ENCODE data around the gene AOC1.
A peak's percentile ranks its signal among the peaks of the same experiment; 100 is the strongest.
"Not testable (repeated sequence)": the region's sequence is repeated elsewhere in the genome, so short reads cannot be mapped to it uniquely, and the experiment has no call there.

AOC1 gene

GRCh38 chr7:150896562-150897209 is 44.4 kb downstream of the AOC1 start:
- DNase-seq (ENCODE audit: low read depth in 2 of 3, low spot score in 2 of 3) = no peak

GRCh38 chr7:150897502-150898474 is 45.5 kb downstream of the AOC1 start:
- DNase-seq (ENCODE audit: low read depth in 2 of 3, low spot score in 2 of 3) = peak in 1 of 3 experiments; percentile 31

- DNase-seq (ENCODE audit: low read depth in 2 of 3, low spot score in 2 of 3) = peak; percentile 58 to 75 (median 74)
Measured at GRCh38 chr7:150898475-150899011, 46.2 kb downstream of the AOC1 start.

GRCh38 chr7:150900675-150901074 is 48.4 kb downstream of the AOC1 start:
- DNase-seq (ENCODE audit: low read depth in 2 of 3, low spot score in 2 of 3) = no peak

- DNase-seq (ENCODE audit: low read depth in 2 of 3, low spot score in 2 of 3) = no peak
Measured at GRCh38 chr7:150901160-150902035, 49.1 kb downstream of the AOC1 start.

GRCh38 chr7:150902078-150903033 is 50.0 kb downstream of the AOC1 start:
- no peak for DNase-seq (ENCODE audit: low read depth in 2 of 3, low spot score in 2 of 3)

GRCh38 chr7:150903606-150904005 is 51.3 kb downstream of the AOC1 start:
- no peak for DNase-seq (ENCODE audit: low read depth in 2 of 3, low spot score in 2 of 3)

- no peak for DNase-seq (ENCODE audit: low read depth in 2 of 3, low spot score in 2 of 3)
Measured at GRCh38 chr7:150904011-150904909, 51.9 kb downstream of the AOC1 start.

- no peak for DNase-seq (ENCODE audit: low read depth in 2 of 3, low spot score in 2 of 3)
Measured at GRCh38 chr7:150908173-150908572, 55.9 kb downstream of the AOC1 start.

- DNase-seq (ENCODE audit: low read depth in 2 of 3, low spot score in 2 of 3) = no peak
Measured at GRCh38 chr7:150909200-150909995, 57.1 kb downstream of the AOC1 start.

GRCh38 chr7:150910305-150910995 is 58.1 kb downstream of the AOC1 start:
- DNase-seq (ENCODE audit: low read depth in 2 of 3, low spot score in 2 of 3) = not testable (repeated sequence)

GRCh38 chr7:150910996-150911422 is 58.7 kb downstream of the AOC1 start:
- no peak for DNase-seq (ENCODE audit: low read depth in 2 of 3, low spot score in 2 of 3)

Measured in activated CD8-positive, alpha-beta memory T cell treated with anti-CD3 and anti-CD28 coated beads for 48 hours (primary cell).